ENCODE results near the gene ZNF80. TPM values are rescaled to one million over a fixed set of nuclear protein-coding genes. Genes with fewer than 3 reads are reported as not detected.

The ZNF80 gene
- total and polyA plus RNA-seq, 2 of the 13 experiments (the other 11 are each of a cell fraction or from before 2014, with no cell fraction given) = not detected

DNA sequence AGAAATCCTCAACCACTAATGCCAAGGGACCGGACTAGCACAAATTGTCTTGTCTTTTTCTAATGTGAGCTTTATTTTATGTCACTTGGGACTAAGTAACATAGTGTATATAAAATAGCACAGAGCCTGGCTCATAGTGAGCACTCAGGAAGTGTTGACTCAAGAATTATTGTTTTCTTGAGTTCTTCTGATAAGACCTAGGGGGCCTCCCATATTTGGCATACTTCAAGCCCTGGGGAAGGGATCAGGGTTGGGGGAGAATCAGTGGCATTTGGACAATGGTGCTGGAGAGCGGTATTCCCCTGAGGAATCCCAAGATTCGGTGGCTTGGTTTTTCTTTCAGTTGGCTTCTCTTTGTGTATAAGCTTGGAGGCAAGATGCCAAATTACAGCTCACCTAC lies 19.4 kb downstream of the ZNF80 start:
- DNase-seq (ENCODE audit: low spot score) (no peak), ATAC-seq (no peak), FAIRE-seq (no peak)
- H3K4me1 ChIP-seq (ENCODE audit: insufficient read depth, low read length) = no peaks in the 10 kb centered on the region
- H3K4me2 ChIP-seq (ENCODE audit: low read depth, low read length) = no peak overlapping the region
- no TSS peak for BruUV-seq (replicated peaks)
- peaks cover 0 to 16% of the 10 kb centered on the region in 2 experiments; a peak in 1 of 5 replicates for H3K27me3 ChIP-seq (ENCODE audit: control insufficient read depth in 1 of 2, insufficient read depth in 2 of 2, low read length in 2 of 2)
- ChIA-PET POLR2A (no interaction called here), CTCF (ENCODE audit: low intra/inter-chr PET ratio, low total read pairs) (no interaction called here)
- no peaks in the 10 kb centered on the region for H3K36me3 ChIP-seq (replicated peaks in 1 of 2; ENCODE audit: control insufficient read depth in 1 of 2, insufficient read depth in 2 of 2, low read length in 2 of 2)
- no peaks in the 10 kb centered on the region for H4K20me1 ChIP-seq (ENCODE audit: insufficient read depth, low read length)
- TF ChIP-seq POGZ (CRISPR knock-in tag; IDR thresholded peaks at IDR 0.05) (no peak), CENPX (CRISPR knock-in tag; IDR thresholded peaks at IDR 0.05) (no peak), ZNF333 (CRISPR knock-in tag; IDR thresholded peaks at IDR 0.05; ENCODE audit: borderline replicate concordance) (no peak), ERF (CRISPR knock-in tag; IDR thresholded peaks at IDR 0.05) (no peak), ZNF660 (CRISPR knock-in tag; IDR thresholded peaks at IDR 0.05; ENCODE audit: borderline replicate concordance, low read depth) (no peak), DR1 (CRISPR knock-in tag; IDR thresholded peaks at IDR 0.05) (no peak), NCOA1 (CRISPR knock-in tag; IDR thresholded peaks at IDR 0.05) (no peak), ADNP (CRISPR knock-in tag; IDR thresholded peaks at IDR 0.05) (no peak), HNRNPH1 (optimal IDR thresholded peaks at IDR 0.05; ENCODE audit: low read depth, low read length) (no peak)
- TF ChIP-seq, protein P1, sequence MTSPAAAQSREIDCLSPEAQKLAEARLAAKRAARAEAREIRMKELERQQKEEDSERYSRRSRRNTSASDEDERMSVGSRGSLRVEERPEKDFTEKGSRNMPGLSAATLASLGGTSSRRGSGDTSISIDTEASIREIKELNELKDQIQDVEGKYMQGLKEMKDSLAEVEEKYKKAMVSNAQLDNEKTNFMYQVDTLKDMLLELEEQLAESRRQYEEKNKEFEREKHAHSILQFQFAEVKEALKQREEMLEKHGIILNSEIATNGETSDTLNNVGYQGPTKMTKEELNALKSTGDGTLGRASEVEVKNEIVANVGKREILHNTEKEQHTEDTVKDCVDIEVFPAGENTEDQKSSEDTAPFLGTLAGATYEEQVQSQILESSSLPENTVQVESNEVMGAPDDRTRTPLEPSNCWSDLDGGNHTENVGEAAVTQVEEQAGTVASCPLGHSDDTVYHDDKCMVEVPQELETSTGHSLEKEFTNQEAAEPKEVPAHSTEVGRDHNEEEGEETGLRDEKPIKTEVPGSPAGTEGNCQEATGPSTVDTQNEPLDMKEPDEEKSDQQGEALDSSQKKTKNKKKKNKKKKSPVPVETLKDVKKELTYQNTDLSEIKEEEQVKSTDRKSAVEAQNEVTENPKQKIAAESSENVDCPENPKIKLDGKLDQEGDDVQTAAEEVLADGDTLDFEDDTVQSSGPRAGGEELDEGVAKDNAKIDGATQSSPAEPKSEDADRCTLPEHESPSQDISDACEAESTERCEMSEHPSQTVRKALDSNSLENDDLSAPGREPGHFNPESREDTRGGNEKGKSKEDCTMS (CRISPR knock-in tag; conservative IDR thresholded peaks at IDR 0.05) = no peak
- TF ChIP-seq, protein P2, sequence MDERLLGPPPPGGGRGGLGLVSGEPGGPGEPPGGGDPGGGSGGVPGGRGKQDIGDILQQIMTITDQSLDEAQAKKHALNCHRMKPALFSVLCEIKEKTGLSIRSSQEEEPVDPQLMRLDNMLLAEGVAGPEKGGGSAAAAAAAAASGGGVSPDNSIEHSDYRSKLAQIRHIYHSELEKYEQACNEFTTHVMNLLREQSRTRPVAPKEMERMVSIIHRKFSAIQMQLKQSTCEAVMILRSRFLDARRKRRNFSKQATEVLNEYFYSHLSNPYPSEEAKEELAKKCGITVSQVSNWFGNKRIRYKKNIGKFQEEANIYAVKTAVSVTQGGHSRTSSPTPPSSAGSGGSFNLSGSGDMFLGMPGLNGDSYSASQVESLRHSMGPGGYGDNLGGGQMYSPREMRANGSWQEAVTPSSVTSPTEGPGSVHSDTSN (CRISPR knock-in tag; IDR thresholded peaks at IDR 0.05) = no peak
- H3K9ac ChIP-seq (ENCODE audit: insufficient read depth, low read depth, low read length) = no peak overlapping the region
- no peaks in the 10 kb centered on the region for H3K79me2 ChIP-seq (ENCODE audit: insufficient read depth, low read length)
- WGBS (ENCODE audit: low lambda C conversion rate) = 54% methylated on average over 3 of the region's 3 CpGs
- H3K9me3 ChIP-seq (ENCODE audit: low read length) = no peaks in the 10 kb centered on the region
- H3K27ac ChIP-seq (ENCODE audit: extremely low read length, insufficient read depth, low read length) = no peak overlapping the region
- H2AFZ ChIP-seq (ENCODE audit: low read length) = no peak overlapping the region
- no peak overlapping the region for H3K4me3 ChIP-seq (replicated peaks in 1 of 3; ENCODE audit: insufficient read depth in 1 of 3, low read depth in 2 of 3, low read length in 3 of 3)
- in situ Hi-C loops (cut with HindIII; ENCODE audit: extremely low pct_ligation_motif_present, low pct_unique_long_range_greater_than_20kb) = no loop called here
- intact Hi-C loops (cut with micrococcal nuclease; ENCODE audit: unreplicated experiment) = no loop called here

Measured in HepG2 (cell line).